ENCODE data around the gene C16orf89. TPM values are rescaled to one million over a fixed set of nuclear protein-coding genes. Genes with fewer than 3 reads are reported as not detected.

The C16orf89 gene
- total RNA-seq, 2 donors from 2014 or later, result 0.51 TPM; not detected in 1

DNA sequence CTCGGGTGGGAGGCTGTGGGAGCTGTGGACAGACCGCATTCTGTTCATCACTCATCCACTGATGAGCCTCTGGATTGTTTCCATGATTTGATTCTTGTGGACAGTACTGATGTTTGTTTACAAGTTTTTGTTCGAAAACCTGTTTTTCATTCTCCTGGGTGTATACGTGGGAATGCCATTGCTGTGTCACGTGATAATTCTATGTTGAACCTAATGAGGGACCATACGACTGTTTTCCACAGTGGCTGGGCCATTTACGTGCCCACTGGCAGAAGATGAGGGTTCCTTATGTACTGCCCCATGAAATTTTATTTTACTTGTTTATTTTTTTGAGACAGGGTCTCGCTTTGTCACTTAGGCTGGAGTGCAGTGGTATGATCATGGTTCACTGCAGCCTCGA lies 3.3 kb upstream of the C16orf89 start:
- Mint-ChIP-seq H3K4me3 (no peak overlapping the region), H3K27ac (no peak overlapping the region), H3K9me3 (no peaks in the 10 kb centered on the region), H3K36me3 (ENCODE audit: low read depth) (peaks cover 4% of the 10 kb centered on the region), H3K4me1 (no peaks in the 10 kb centered on the region), H3K27me3 (ENCODE audit: insufficient read depth) (peaks cover 2% of the 10 kb centered on the region)
- Histone ChIP-seq H3K9ac (ENCODE audit: extremely low read depth, low read length, poor library complexity, severe bottlenecking) (no peak overlapping the region), H3K4me3 (ENCODE audit: low read length) (no peak overlapping the region), H3K27ac (ENCODE audit: low read depth, low read length) (no peak overlapping the region), H3K36me3 (ENCODE audit: control insufficient read depth, insufficient read depth, low read length) (no peaks in the 10 kb centered on the region), H3K27me3 (ENCODE audit: control insufficient read depth, insufficient read depth, low read length, poor library complexity, severe bottlenecking) (no peaks in the 10 kb centered on the region), H3K9me3 (ENCODE audit: control insufficient read depth, low read length) (no peaks in the 10 kb centered on the region), H3K4me1 (ENCODE audit: control insufficient read depth, insufficient read depth, low read length) (no peaks in the 10 kb centered on the region)
- no peak for DNase-seq
- TF ChIP-seq, protein P1, sequence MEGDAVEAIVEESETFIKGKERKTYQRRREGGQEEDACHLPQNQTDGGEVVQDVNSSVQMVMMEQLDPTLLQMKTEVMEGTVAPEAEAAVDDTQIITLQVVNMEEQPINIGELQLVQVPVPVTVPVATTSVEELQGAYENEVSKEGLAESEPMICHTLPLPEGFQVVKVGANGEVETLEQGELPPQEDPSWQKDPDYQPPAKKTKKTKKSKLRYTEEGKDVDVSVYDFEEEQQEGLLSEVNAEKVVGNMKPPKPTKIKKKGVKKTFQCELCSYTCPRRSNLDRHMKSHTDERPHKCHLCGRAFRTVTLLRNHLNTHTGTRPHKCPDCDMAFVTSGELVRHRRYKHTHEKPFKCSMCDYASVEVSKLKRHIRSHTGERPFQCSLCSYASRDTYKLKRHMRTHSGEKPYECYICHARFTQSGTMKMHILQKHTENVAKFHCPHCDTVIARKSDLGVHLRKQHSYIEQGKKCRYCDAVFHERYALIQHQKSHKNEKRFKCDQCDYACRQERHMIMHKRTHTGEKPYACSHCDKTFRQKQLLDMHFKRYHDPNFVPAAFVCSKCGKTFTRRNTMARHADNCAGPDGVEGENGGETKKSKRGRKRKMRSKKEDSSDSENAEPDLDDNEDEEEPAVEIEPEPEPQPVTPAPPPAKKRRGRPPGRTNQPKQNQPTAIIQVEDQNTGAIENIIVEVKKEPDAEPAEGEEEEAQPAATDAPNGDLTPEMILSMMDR (conservative IDR thresholded peaks at IDR 0.05), result no peak
- 88 to 97% methylated on average over 6 to 9 of the region's 9 CpGs for WGBS, 2 experiments (ENCODE audit: insufficient coverage in 1 of 2, insufficient read length in 1 of 2)

DNA sequence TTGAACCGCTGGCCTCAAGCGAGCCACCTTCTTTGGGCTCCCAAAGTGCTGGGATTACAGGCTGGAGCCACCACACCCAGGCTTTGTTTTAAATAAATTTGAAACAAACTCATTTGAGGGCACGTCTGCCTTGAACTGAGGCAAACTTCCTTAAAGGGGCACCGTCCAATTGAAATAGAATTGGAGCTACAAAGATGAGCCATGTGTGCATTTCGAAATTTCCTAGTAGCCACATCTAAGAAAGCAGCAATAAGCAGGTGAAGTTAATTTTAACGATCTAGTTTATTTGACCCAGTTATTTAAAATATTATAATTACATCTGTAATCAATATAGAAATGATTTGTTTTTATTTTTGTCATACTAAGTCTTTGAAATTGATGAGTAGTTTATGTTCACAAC lies 755 bp upstream of the C16orf89 start:
- WGBS, 2 experiments (ENCODE audit: insufficient coverage in 1 of 2, insufficient read length in 1 of 2), result 84 to 93% methylated on average over 5 of the region's 6 CpGs
- no peak for DNase-seq
- Mint-ChIP-seq H3K4me3 (no peak overlapping the region), H3K27ac (no peak overlapping the region), H3K4me1 (peaks cover 2% of the 10 kb centered on the region), H3K36me3 (ENCODE audit: low read depth) (no peaks in the 10 kb centered on the region), H3K27me3 (ENCODE audit: insufficient read depth) (peaks cover 8% of the 10 kb centered on the region), H3K9me3 (no peaks in the 10 kb centered on the region)
- TF ChIP-seq, protein P1 (conservative IDR thresholded peaks at IDR 0.05), result no peak
- Histone ChIP-seq H3K4me1 (ENCODE audit: control insufficient read depth, insufficient read depth, low read length) (no peaks in the 10 kb centered on the region), H3K4me3 (ENCODE audit: low read length) (no peak overlapping the region), H3K36me3 (ENCODE audit: control insufficient read depth, insufficient read depth, low read length) (no peaks in the 10 kb centered on the region), H3K9me3 (ENCODE audit: control insufficient read depth, low read length) (no peaks in the 10 kb centered on the region), H3K9ac (ENCODE audit: extremely low read depth, low read length, poor library complexity, severe bottlenecking) (no peak overlapping the region), H3K27ac (ENCODE audit: low read depth, low read length) (no peak overlapping the region), H3K27me3 (ENCODE audit: control insufficient read depth, insufficient read depth, low read length, poor library complexity, severe bottlenecking) (no peaks in the 10 kb centered on the region)

DNA sequence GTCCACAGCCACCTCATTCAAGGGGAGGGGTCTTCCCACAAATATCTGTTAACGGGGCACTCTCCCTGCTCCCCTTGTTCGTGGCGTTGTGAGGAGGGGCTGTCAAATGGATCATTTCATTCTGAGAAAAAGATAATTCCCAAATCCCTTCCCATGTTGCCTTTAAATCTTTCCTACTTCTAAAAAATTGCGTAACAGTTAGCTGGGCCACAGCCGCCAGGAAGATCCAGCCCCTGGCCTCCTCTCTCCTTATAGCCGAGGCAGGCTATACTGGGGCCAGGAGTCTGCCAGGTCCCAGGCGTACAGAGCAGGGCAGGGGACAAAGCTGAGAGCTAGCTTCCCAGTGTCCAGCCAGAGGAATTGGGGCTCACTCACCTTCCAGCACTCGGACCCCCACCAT lies 430 bp downstream of the C16orf89 start:
- Mint-ChIP-seq H3K9me3 (no peaks in the 10 kb centered on the region), H3K27ac (no peak overlapping the region), H3K4me3 (no peak overlapping the region), H3K4me1 (peaks cover 2% of the 10 kb centered on the region), H3K27me3 (ENCODE audit: insufficient read depth) (peaks cover 7% of the 10 kb centered on the region), H3K36me3 (ENCODE audit: low read depth) (no peaks in the 10 kb centered on the region)
- Histone ChIP-seq H3K4me3 (ENCODE audit: low read length) (no peak overlapping the region), H3K9ac (ENCODE audit: extremely low read depth, low read length, poor library complexity, severe bottlenecking) (no peak overlapping the region), H3K9me3 (ENCODE audit: control insufficient read depth, low read length) (no peaks in the 10 kb centered on the region), H3K27me3 (ENCODE audit: control insufficient read depth, insufficient read depth, low read length, poor library complexity, severe bottlenecking) (no peaks in the 10 kb centered on the region), H3K4me1 (ENCODE audit: control insufficient read depth, insufficient read depth, low read length) (no peaks in the 10 kb centered on the region), H3K27ac (ENCODE audit: low read depth, low read length) (no peak overlapping the region), H3K36me3 (ENCODE audit: control insufficient read depth, insufficient read depth, low read length) (no peaks in the 10 kb centered on the region)
- TF ChIP-seq, protein P1 (conservative IDR thresholded peaks at IDR 0.05), result no peak
- WGBS, 2 experiments (ENCODE audit: insufficient coverage in 1 of 2, insufficient read length in 1 of 2), result 83 to 91% methylated on average over 1 to 8 of the region's 8 CpGs
- DNase-seq, result no peak

All from endodermal cell (in vitro differentiated cells).